Endothelial cell of hepatic sinusoid (primary cell): ENCODE measurements around the gene NCKAP5.

ENCODE experiments used
- in situ Hi-C: cut with HindIII; loops from 2 replicates; pipeline ENCODE4 v1.10.0; 2017; ENCODE audit warnings: low sequenced_read_pairs

NCKAP5 gene

GRCh38 chr2:133433455-133434451 lies 134.5 kb downstream of the NCKAP5 start:
- in situ Hi-C loops, result no loop called here

GRCh38 chr2:133432778-133433177 lies 135.5 kb downstream of the NCKAP5 start:
- in situ Hi-C loops, result no loop called here

GRCh38 chr2:133431289-133431688 lies 137.0 kb downstream of the NCKAP5 start:
- in situ Hi-C loops, result no loop called here

- in situ Hi-C loops, result no loop called here
Observed at GRCh38 chr2:133426791-133427190, 141.5 kb downstream of the NCKAP5 start.

- in situ Hi-C loops, result no loop called here
Observed at GRCh38 chr2:133425612-133426011, 142.7 kb downstream of the NCKAP5 start.

- in situ Hi-C loops, result no loop called here
Observed at GRCh38 chr2:133424876-133425275, 143.4 kb downstream of the NCKAP5 start.

- in situ Hi-C loops, result no loop called here
Observed at GRCh38 chr2:133422931-133423351, 145.3 kb downstream of the NCKAP5 start.

- in situ Hi-C loops, result no loop called here
Observed at GRCh38 chr2:133421516-133422324, 146.5 kb downstream of the NCKAP5 start.

- in situ Hi-C loops, result no loop called here
Observed at GRCh38 chr2:133420788-133421187, 147.5 kb downstream of the NCKAP5 start.

- in situ Hi-C loops, result no loop called here
Observed at GRCh38 chr2:133418671-133419070, 149.6 kb downstream of the NCKAP5 start.

- in situ Hi-C loops, result no loop called here
Observed at GRCh38 chr2:133418021-133418420, 150.2 kb downstream of the NCKAP5 start.

GRCh38 chr2:133417415-133417814 lies 150.8 kb downstream of the NCKAP5 start:
- in situ Hi-C loops, result no loop called here

GRCh38 chr2:133416736-133417135 lies 151.5 kb downstream of the NCKAP5 start:
- in situ Hi-C loops, result no loop called here

- in situ Hi-C loops, result no loop called here
Observed at GRCh38 chr2:133416146-133416545, 152.1 kb downstream of the NCKAP5 start.

GRCh38 chr2:133415210-133415876 lies 152.9 kb downstream of the NCKAP5 start:
- in situ Hi-C loops, result no loop called here

- in situ Hi-C loops, result no loop called here
Observed at GRCh38 chr2:133414486-133415209, 153.6 kb downstream of the NCKAP5 start.

- in situ Hi-C loops, result no loop called here
Observed at GRCh38 chr2:133413863-133414262, 154.4 kb downstream of the NCKAP5 start.

GRCh38 chr2:133412694-133413093 lies 155.6 kb downstream of the NCKAP5 start:
- in situ Hi-C loops, result no loop called here

- in situ Hi-C loops, result no loop called here
Observed at GRCh38 chr2:133411857-133412256, 156.4 kb downstream of the NCKAP5 start.

- in situ Hi-C loops, result no loop called here
Observed at GRCh38 chr2:133411101-133411500, 157.2 kb downstream of the NCKAP5 start.
